Memory B cell (primary cell): ENCODE measurements around the gene CHCHD4.

Experiments used
- ATAC-seq: fragments of 150-1000 bp; cut with Tn5 transposase; 2 replicates; pipeline ENCODE4 v1.10.0; 2021; ENCODE audit warnings: low read depth, mild to moderate bottlenecking, moderate library complexity
- DNase-seq, 2 donors: peaks; one replicate each; pipeline ENCODE4 v3.0.0; 2022; ENCODE audit warnings: low spot score in 2 of 2
- H3K27ac Mint-ChIP-seq: one replicate; pipeline ENCODE4 v1.8.0; 2022; ENCODE audit warnings: mild to moderate bottlenecking, moderate library complexity, mixed read lengths
- H3K27me3 Mint-ChIP-seq: one replicate; pipeline ENCODE4 v1.8.0; 2022; ENCODE audit warnings: mixed read lengths
- H3K36me3 Mint-ChIP-seq: one replicate; pipeline ENCODE4 v1.8.0; 2022; ENCODE audit warnings: mild to moderate bottlenecking, mixed read lengths
- H3K4me1 Mint-ChIP-seq: one replicate; pipeline ENCODE4 v1.8.0; 2022; ENCODE audit warnings: mixed read lengths
- H3K4me3 Mint-ChIP-seq: one replicate; pipeline ENCODE4 v1.8.0; 2022; ENCODE audit warnings: mild to moderate bottlenecking, moderate library complexity, mixed read lengths
- H3K9me3 Mint-ChIP-seq: one replicate; pipeline ENCODE4 v1.8.0; 2022; ENCODE audit warnings: mixed read lengths

Gene CHCHD4

GRCh38 chr3:14137004-14137403, 12.3 kb upstream of the CHCHD4 start:
- Mint-ChIP-seq H3K36me3 (peaks cover 33% of the 10 kb centered on the region), H3K27me3 (no peaks in the 10 kb centered on the region), H3K9me3 (no peaks in the 10 kb centered on the region), H3K27ac (no peak overlapping the region), H3K4me1 (no peaks in the 10 kb centered on the region), H3K4me3 (no peak overlapping the region)
- ATAC-seq (no peak), DNase-seq (no peak)

DNA sequence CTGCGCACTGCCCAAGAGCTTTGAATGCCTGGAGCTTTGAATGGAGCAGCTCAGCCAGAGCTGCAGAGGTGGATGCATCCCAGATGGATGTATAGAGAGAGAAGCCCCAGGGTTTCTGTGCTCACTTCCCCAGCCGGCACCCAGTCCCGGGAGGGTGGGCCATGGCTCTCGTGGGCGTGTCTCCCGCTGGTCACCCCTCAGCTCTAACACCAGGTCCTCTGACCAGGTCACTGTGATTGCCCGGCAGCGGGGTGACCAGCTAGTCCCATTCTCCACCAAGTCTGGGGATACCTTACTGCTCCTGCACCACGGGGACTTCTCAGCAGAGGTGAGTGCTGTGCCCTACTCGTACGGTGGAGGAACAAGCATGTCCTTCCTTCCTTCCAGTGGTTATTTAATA, 10.9 kb upstream of the CHCHD4 start:
- no peaks in the 10 kb centered on the region for H3K9me3 Mint-ChIP-seq
- DNase-seq (no peak), ATAC-seq (no peak)
- H3K36me3 Mint-ChIP-seq: peaks cover 29% of the 10 kb centered on the region
- no peaks in the 10 kb centered on the region for H3K4me1 Mint-ChIP-seq
- H3K27me3 Mint-ChIP-seq: no peaks in the 10 kb centered on the region
- no peak overlapping the region for H3K4me3 Mint-ChIP-seq
- H3K27ac Mint-ChIP-seq: no peak overlapping the region

- ATAC-seq (no peak), DNase-seq (no peak)
- no peaks in the 10 kb centered on the region for H3K9me3 Mint-ChIP-seq
- H3K27ac Mint-ChIP-seq: no peak overlapping the region
- peaks cover 4% of the 10 kb centered on the region for H3K4me1 Mint-ChIP-seq
- no peaks in the 10 kb centered on the region for H3K27me3 Mint-ChIP-seq
- H3K4me3 Mint-ChIP-seq: no peak overlapping the region
- peaks cover 35% of the 10 kb centered on the region for H3K36me3 Mint-ChIP-seq
These were observed 9.6 kb upstream of the CHCHD4 start for GRCh38 chr3:14134291-14134690.

- H3K27ac Mint-ChIP-seq: no peak overlapping the region
- no peak overlapping the region for H3K4me3 Mint-ChIP-seq
- ATAC-seq: no peak
These were observed 9.2 kb upstream of the CHCHD4 start for GRCh38 chr3:14133876-14134275.

GRCh38 chr3:14133188-14133800, 8.6 kb upstream of the CHCHD4 start:
- Mint-ChIP-seq H3K27me3 (no peaks in the 10 kb centered on the region), H3K9me3 (no peaks in the 10 kb centered on the region), H3K4me3 (no peak overlapping the region), H3K4me1 (peaks cover 6% of the 10 kb centered on the region), H3K27ac (no peak overlapping the region), H3K36me3 (peaks cover 42% of the 10 kb centered on the region)
- ATAC-seq (no peak), DNase-seq (no peak)

More at GRCh38 chr3:14133876-14134275, 9.2 kb upstream of the CHCHD4 start:
- peaks cover 5% of the 10 kb centered on the region for H3K4me1 Mint-ChIP-seq
- no peak for DNase-seq
- no peaks in the 10 kb centered on the region for H3K9me3 Mint-ChIP-seq
- peaks cover 37% of the 10 kb centered on the region for H3K36me3 Mint-ChIP-seq
- no peaks in the 10 kb centered on the region for H3K27me3 Mint-ChIP-seq

- ATAC-seq: no peak
- Mint-ChIP-seq H3K27ac (no peak overlapping the region), H3K36me3 (peaks cover 42% of the 10 kb centered on the region), H3K27me3 (no peaks in the 10 kb centered on the region), H3K4me1 (peaks cover 12% of the 10 kb centered on the region), H3K9me3 (no peaks in the 10 kb centered on the region), H3K4me3 (no peak overlapping the region)
- DNase-seq: no peak
These were observed 8.0 kb upstream of the CHCHD4 start for GRCh38 chr3:14132689-14133088.

GRCh38 chr3:14132120-14132519, 7.5 kb upstream of the CHCHD4 start:
- DNase-seq (no peak), ATAC-seq (no peak)
- peaks cover 17% of the 10 kb centered on the region for H3K4me1 Mint-ChIP-seq
- H3K36me3 Mint-ChIP-seq: peaks cover 42% of the 10 kb centered on the region
- no peak overlapping the region for H3K4me3 Mint-ChIP-seq
- no peaks in the 10 kb centered on the region for H3K27me3 Mint-ChIP-seq
- H3K9me3 Mint-ChIP-seq: no peaks in the 10 kb centered on the region
- no peak overlapping the region for H3K27ac Mint-ChIP-seq

GRCh38 chr3:14131134-14131533, 6.5 kb upstream of the CHCHD4 start:
- H3K36me3 Mint-ChIP-seq: peaks cover 42% of the 10 kb centered on the region
- H3K27me3 Mint-ChIP-seq: no peaks in the 10 kb centered on the region
- no peaks in the 10 kb centered on the region for H3K9me3 Mint-ChIP-seq
- no peak overlapping the region for H3K4me3 Mint-ChIP-seq
- DNase-seq (no peak), ATAC-seq (no peak)
- no peak overlapping the region for H3K27ac Mint-ChIP-seq
- H3K4me1 Mint-ChIP-seq: peaks cover 23% of the 10 kb centered on the region

GRCh38 chr3:14130707-14131106, 6.0 kb upstream of the CHCHD4 start:
- Mint-ChIP-seq H3K27ac (no peak overlapping the region), H3K36me3 (peaks cover 39% of the 10 kb centered on the region), H3K4me3 (no peak overlapping the region), H3K4me1 (peaks cover 27% of the 10 kb centered on the region), H3K9me3 (no peaks in the 10 kb centered on the region), H3K27me3 (no peaks in the 10 kb centered on the region)
- DNase-seq (no peak), ATAC-seq (no peak)

DNA sequence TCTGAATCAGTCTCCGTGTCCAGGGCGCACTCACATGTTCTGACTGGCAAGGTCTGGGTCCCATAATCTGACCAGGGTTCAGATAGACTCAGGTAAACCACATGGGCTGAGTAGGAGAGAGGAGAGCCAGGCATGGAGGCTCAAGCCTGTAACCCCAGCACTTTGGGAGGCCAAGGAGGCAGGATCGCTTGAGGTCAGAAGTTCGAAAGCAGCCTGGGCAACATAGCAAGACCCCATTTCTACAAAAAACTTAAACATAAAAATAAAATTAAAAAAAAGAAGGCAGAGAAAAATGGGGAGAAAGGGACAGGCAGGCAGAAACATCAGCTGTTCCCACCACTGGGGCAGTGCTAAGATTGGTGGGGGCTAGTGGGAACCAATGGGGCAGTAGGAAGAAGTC, 5.6 kb upstream of the CHCHD4 start:
- Mint-ChIP-seq H3K4me1 (peaks cover 30% of the 10 kb centered on the region), H3K4me3 (no peak overlapping the region), H3K27ac (peak overlapping the region; percentile 15), H3K36me3 (peaks cover 38% of the 10 kb centered on the region), H3K27me3 (no peaks in the 10 kb centered on the region), H3K9me3 (no peaks in the 10 kb centered on the region)
- no peak for ATAC-seq
- DNase-seq: no peak

DNA sequence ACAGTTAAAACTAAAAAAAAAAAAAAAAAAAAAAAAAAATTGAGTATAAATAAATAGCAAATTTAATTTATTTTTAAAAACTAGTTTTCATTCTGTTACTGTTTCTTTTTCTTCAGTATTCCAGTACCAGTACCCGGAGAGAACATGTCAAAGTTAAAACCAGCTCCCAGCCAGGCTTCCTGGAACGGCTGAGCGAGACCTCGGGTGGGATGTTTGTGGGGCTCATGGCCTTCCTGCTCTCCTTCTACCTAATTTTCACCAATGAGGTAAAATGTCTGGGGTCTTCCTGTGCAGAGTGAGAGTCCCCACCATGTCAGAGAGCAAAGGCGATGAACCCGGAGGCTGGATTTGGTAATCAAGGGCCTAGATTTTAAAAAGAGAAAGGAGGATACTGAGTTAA, 4.6 kb upstream of the CHCHD4 start:
- DNase-seq (no peak), ATAC-seq (no peak)
- no peak overlapping the region for H3K4me3 Mint-ChIP-seq
- no peak overlapping the region for H3K27ac Mint-ChIP-seq
- peaks cover 35% of the 10 kb centered on the region for H3K36me3 Mint-ChIP-seq
- H3K27me3 Mint-ChIP-seq: no peaks in the 10 kb centered on the region
- H3K4me1 Mint-ChIP-seq: peaks cover 30% of the 10 kb centered on the region
- no peaks in the 10 kb centered on the region for H3K9me3 Mint-ChIP-seq

DNA sequence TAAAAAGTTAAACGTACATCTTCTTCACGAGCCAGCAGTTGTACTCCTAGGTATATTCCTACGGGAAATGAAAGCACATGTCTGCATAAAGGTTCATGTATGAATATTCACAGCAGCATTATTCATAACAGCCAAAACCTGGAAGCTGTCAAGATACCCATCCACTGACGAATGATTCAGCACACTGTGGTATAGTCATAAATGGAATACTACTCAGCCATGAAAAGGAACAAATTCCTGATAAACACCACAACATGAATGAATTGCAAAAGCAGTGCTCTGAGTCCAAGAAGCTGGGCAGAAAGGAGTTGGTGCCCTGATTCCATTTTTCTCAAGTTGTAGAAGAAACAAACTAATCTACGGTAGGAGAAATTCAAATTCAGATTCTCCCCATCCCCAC, 4.1 kb upstream of the CHCHD4 start:
- DNase-seq (no peak), ATAC-seq (no peak)
- Mint-ChIP-seq H3K27ac (no peak overlapping the region), H3K4me1 (peaks cover 34% of the 10 kb centered on the region), H3K4me3 (no peak overlapping the region), H3K36me3 (peaks cover 32% of the 10 kb centered on the region), H3K27me3 (no peaks in the 10 kb centered on the region), H3K9me3 (no peaks in the 10 kb centered on the region)

GRCh38 chr3:14127516-14128161, 3.0 kb upstream of the CHCHD4 start:
- no peak overlapping the region for H3K4me3 Mint-ChIP-seq
- H3K36me3 Mint-ChIP-seq: peaks cover 26% of the 10 kb centered on the region
- DNase-seq (no peak), ATAC-seq (no peak)
- peaks cover 38% of the 10 kb centered on the region for H3K4me1 Mint-ChIP-seq
- no peak overlapping the region for H3K27ac Mint-ChIP-seq
- no peaks in the 10 kb centered on the region for H3K27me3 Mint-ChIP-seq
- H3K9me3 Mint-ChIP-seq: no peaks in the 10 kb centered on the region

DNA sequence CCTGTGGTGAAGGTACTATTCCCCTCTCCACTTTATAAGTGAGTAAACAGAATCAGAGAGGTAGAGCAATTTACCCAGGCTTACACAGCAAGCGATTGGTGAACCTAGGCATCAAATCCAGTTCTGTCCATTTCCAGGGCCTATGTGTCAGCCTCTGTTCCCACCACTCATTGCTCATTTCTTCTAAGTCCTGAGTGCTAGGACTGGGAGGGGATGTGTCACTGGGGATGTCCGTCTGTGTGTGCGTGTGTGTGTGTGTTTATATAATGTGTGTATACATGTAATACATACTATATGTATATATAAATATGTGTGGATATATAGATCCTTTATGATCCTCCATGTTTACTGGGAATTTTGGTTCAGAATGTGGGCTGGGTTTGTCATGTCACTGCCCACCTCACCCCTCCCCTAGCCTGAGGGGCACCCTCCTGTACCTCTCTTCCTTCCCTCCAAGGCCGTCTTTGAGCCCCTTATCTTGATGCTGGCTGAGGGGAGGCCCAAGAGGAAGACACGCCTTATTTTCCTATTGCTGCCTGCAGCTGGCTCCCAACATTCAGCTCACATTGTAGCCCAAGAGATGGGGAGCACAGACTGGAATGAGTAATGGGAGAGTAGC, 2.3 kb upstream of the CHCHD4 start:
- peaks cover 24% of the 10 kb centered on the region for H3K36me3 Mint-ChIP-seq
- no peaks in the 10 kb centered on the region for H3K27me3 Mint-ChIP-seq
- no peaks in the 10 kb centered on the region for H3K9me3 Mint-ChIP-seq
- ATAC-seq (no peak), DNase-seq (no peak)
- peak overlapping the region; percentile 95 for H3K27ac Mint-ChIP-seq
- H3K4me1 Mint-ChIP-seq: peaks cover 40% of the 10 kb centered on the region
- H3K4me3 Mint-ChIP-seq: no peak overlapping the region
